SH-SY5Y (cell line): ENCODE measurements around the gene BMPR1B.

Experiments used
- GATA2 ChIP-seq: IDR thresholded peaks from 2 replicates; pipeline ENCODE4 v1.6.1; 2011; ENCODE audit warnings: mild to moderate bottlenecking, low read depth, low read length
- GATA3 ChIP-seq: IDR thresholded peaks from 2 replicates; pipeline ENCODE4 v1.6.1; 2011; ENCODE audit warnings: low read depth, mild to moderate bottlenecking, low read length, moderate library complexity

GRCh38 chr4:95093936-95094929, 336.5 kb downstream of the BMPR1B start:
- TF ChIP-seq GATA2 (no peak), GATA3 (no peak)
